ENCODE data around the gene GRHPR. TPM values are rescaled to one million over a fixed set of nuclear protein-coding genes. Genes with fewer than 3 reads are reported as not detected.
"Not testable (repeated sequence)": the region's sequence is repeated elsewhere in the genome, so short reads cannot be mapped to it uniquely, and the experiment has no call there.

Gene GRHPR
- polyA plus RNA-seq, 2 of the 4 experiments (the other 2 are of a cell fraction): 111 to 146 TPM

GRCh38 chr9:37395663-37396062 lies 26.8 kb upstream of the GRHPR start (continued):
- no peak for TF ChIP-seq REST (IDR thresholded peaks at IDR 0.05)
- no peak for TF ChIP-seq SREBF2 (IDR thresholded peaks at IDR 0.05)
- TF ChIP-seq HES2 (IDR thresholded peaks at IDR 0.05): no peak
- TF ChIP-seq FOSB (CRISPR knock-in tag; IDR thresholded peaks at IDR 0.05): no peak
- no peak for TF ChIP-seq CBX8 (IDR thresholded peaks at IDR 0.05)
- TF ChIP-seq POLR2AphosphoS2 (conservative IDR thresholded peaks at IDR 0.05; ENCODE audit: low read length): no peak
- no peak for TF ChIP-seq BCL3 (IDR thresholded peaks at IDR 0.05)

GRCh38 chr9:37397948-37398347 lies 24.5 kb upstream of the GRHPR start:
- H3K9me3 ChIP-seq; H3K4me3 ChIP-seq; H3K4me1 ChIP-seq; H3K27ac ChIP-seq; ATAC-seq; FAIRE-seq; POLR2A ChIA-PET; H3K4me2 ChIP-seq; DNase-seq (ENCODE audit: low read depth in 1 of 2, low spot score in 1 of 2): not testable (repeated sequence)
- CTCF ChIA-PET: interaction anchor here (1.5 kb wide), 1 partner anchor 13 kb away, joined by 4 read pairs; no protein-coding TSS in a partner anchor
- 60% methylated on average over 3 of the region's 3 CpGs for WGBS (ENCODE audit: missing lambda C conversion rate)

GRCh38 chr9:37398464-37399025 lies 24.0 kb upstream of the GRHPR start:
- Histone ChIP-seq H3K4me3 (no peak overlapping the region), H3K27ac (no peak overlapping the region), H3K9me3 (no peaks in the 10 kb centered on the region), H3K4me1 (no peaks in the 10 kb centered on the region), H3K4me2 (no peak overlapping the region)
- ChIA-PET CTCF (interaction anchor here (1.5 kb wide), 1 partner anchor 14 kb away, joined by 4 read pairs; no protein-coding TSS in a partner anchor), POLR2A (no interaction called here)
- 65% methylated on average over 7 of the region's 7 CpGs for WGBS (ENCODE audit: missing lambda C conversion rate)
- TF ChIP-seq EP300 (IDR thresholded peaks at IDR 0.05) (no peak), KDM5A (IDR thresholded peaks at IDR 0.05) (no peak)
- FAIRE-seq: no peak
- ATAC-seq: no peak
- no peak for DNase-seq (ENCODE audit: low read depth in 1 of 2, low spot score in 1 of 2)

GRCh38 chr9:37399336-37399735 lies 23.2 kb upstream of the GRHPR start:
- no peaks in the 10 kb centered on the region for H3K4me1 ChIP-seq
- no peak overlapping the region for H3K4me3 ChIP-seq
- ATAC-seq (no peak), FAIRE-seq (peak; percentile 13), DNase-seq (ENCODE audit: low read depth in 1 of 2, low spot score in 1 of 2) (no peak)
- CTCF ChIA-PET: interaction anchor here (0.6 to 1.8 kb wide), 7 partner anchors 12 to 1527 kb away, joined by 3 to 7 read pairs (median 3); no protein-coding TSS in a partner anchor
- TF ChIP-seq ZFP36 (IDR thresholded peaks at IDR 0.05; ENCODE audit: borderline replicate concordance, partially characterized antibody): no peak
- TF ChIP-seq PBX3 (IDR thresholded peaks at IDR 0.05): no peak
- no peak for TF ChIP-seq SMC3 (IDR thresholded peaks at IDR 0.05)
- no peak for TF ChIP-seq ZSCAN20 (CRISPR knock-in tag; IDR thresholded peaks at IDR 0.05)
- no peak for TF ChIP-seq HDAC2 (IDR thresholded peaks at IDR 0.05)
- no peak for TF ChIP-seq CTCF (IDR thresholded peaks at IDR 0.05)
- no peak for TF ChIP-seq POLR2A (IDR thresholded peaks at IDR 0.05; ENCODE audit: low read length)
- TF ChIP-seq ATOH8 (CRISPR knock-in tag; IDR thresholded peaks at IDR 0.05; ENCODE audit: low read depth): no peak
- no peak for TF ChIP-seq HEYL (CRISPR knock-in tag; IDR thresholded peaks at IDR 0.05)
- TF ChIP-seq ZNF302 (CRISPR knock-in tag; IDR thresholded peaks at IDR 0.05): no peak
- no peak overlapping the region for H3K27ac ChIP-seq
- WGBS (ENCODE audit: missing lambda C conversion rate): 53% methylated on average over 2 of the region's 2 CpGs
- no peak overlapping the region for H3K4me2 ChIP-seq
- H3K9me3 ChIP-seq: no peaks in the 10 kb centered on the region
- POLR2A ChIA-PET: no interaction called here

Data from A549 (cell line).